HG03432 (cell line): ENCODE results near the gene TRAPPC6A.

Experiments used
- ATAC-seq: cut with Tn5 transposase; IDR thresholded peaks from one replicate; pipeline ENCODE4 v1.9.1; 2021; ENCODE audit warnings: mild to moderate bottlenecking, moderate library complexity; ENCODE audit not compliant: unreplicated experiment

The TRAPPC6A gene

DNA sequence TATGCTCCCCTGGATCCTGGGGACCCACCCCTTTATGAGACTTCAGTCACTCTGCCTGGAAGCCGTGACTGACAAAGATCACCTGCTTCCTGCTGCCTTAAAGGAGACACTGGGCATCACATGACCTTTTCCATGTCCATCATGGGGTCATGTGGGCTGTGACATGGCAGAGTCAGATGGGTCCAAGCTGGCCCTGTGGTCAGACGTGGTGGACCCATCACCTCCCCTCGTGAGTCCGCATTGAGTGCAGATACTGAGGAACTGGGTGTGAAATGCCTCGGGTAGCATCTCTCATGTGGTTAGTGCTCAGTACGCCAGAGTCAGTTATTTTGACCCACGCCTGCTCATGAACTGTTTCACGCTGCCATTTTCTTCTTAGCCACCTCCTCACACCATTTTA lies 44.4 kb downstream of the TRAPPC6A start:
- no peak for ATAC-seq

DNA sequence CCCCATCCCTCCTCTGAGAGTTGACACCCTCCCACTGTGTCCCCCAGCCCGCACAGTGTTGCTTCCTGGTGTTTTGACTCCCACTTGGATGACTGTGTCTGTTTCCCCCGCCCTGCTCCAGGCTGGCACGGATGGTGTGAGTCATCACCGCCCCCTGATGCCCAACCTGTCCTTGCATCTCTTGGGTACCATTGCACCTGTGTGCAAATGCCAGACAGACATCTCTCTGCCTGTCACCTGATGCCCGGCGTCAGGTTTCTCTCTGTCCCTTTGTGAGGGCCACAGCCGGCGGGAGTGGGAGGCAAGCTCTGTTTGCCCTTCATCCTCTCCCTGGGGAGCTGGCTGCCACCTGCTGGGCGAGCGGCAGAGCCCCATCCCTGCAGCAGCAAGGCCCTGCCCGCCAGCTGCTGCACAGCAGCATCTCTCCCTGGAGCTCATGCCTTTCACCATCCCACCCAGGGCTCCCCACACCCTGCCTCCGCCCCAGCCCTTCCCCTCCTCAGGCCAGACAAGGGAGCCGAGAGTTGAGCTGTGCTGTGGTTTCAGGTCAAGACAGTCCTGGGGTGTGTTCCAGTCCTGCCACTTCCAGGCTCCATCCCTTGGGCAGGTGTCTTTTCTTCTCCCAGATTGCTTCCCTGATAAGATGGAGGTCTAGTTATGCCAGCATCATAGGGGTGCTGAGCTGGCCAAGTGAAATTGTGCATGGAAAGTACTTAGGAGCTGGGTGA lies 47.0 kb downstream of the TRAPPC6A start:
- no peak for ATAC-seq

DNA sequence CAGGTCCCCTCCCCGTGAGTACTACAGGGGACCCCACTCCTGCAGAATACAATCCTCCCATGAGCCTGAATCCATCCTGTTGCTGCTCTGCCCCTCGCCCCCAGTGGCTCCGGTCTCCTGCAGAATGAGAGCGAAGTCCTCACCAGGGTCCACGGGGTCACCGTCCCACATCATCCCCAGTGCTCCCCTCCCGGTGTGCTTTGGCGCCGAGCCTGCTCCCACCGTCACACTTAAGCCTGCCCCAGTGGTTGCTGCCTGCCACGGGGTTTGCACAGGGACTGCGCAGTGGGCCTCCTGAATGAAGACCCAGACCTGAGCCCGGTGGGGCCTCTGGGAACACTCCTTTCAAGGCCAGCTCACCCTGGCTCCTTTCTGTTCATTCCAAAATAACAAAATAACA lies 47.8 kb downstream of the TRAPPC6A start:
- no peak for ATAC-seq

DNA sequence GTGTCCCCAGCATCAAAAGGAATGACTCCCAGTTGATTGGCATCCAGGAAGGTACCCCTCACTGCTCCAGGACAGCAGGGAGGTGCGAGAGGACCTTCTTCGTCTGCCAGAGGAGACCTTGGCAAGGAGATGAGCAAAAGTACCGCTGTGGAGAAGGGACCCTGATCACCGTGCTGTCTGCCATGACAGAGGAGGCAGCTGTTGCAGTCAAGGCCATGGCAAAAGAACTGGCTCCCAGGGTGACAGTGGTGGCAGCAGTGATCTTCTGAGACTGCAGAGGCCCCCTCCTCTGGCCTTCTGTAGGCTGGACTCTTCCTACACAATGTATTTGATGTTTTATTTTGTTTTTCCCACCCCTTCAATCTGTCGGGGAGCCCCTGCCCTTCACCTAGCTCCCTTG lies 49.2 kb downstream of the TRAPPC6A start:
- no peak for ATAC-seq

DNA sequence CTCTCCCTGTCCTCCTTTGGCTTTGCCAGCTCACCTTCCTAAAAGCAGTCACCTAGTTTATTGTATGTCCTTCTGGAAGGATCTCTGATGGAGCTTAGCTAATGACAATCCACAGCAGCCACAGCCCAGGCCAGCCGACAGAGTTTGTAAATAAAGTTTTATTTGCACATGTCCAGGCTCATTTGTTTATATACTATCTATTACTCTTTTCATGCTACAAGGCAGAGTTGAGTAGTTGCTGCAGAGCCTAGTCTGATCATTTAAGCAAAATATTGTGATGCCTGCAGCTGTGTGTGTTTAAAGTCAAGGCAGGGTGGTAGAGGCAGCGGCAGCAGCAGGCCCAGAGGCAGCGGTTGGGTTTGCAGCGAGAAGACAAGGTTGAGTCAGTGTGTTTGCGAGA lies 49.9 kb downstream of the TRAPPC6A start:
- no peak for ATAC-seq

DNA sequence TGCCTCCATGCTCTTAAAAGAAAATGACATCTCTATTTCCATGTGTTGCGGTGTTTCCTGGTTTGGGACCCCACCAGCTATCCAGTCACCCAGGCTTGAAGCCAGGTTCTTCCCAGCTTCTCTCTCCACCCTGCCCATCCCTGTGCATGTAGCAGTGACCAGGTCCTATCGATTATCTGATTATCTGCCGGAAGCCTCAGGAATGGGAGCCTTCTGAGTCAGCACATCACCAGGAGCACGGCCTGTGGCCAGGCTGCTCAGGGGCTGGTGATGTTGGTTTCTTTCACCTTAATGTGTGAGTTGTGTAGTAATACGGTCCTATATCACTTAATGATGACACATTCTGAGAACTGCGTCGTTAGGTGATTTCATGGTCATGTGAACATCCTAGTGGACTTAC lies 51.4 kb downstream of the TRAPPC6A start:
- no peak for ATAC-seq

DNA sequence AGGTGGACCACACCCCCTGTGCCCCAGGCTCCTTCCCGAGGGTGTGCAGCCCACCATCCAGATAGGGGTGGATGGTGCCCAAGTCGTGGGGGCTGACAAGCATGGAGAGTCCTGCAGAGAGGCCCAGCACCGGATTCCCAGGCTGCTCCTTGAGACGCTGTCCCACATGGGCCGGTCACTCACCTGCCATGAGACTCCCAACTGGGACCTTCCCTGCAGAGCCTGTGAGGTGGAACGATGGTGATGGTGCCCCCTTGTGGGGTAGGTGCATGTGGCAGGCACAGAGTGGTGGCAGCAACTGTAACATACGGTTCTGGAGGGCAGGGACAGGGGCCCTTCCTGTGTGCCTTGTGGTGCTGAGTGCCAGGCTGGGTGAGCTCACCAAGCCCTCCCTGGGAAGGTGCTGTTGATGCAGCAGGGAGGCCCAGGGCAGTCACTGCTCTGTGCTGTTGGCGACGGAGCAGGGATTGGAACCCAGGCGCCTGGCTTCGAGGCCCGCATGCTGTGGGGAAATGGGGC lies 52.0 kb downstream of the TRAPPC6A start:
- no peak for ATAC-seq

DNA sequence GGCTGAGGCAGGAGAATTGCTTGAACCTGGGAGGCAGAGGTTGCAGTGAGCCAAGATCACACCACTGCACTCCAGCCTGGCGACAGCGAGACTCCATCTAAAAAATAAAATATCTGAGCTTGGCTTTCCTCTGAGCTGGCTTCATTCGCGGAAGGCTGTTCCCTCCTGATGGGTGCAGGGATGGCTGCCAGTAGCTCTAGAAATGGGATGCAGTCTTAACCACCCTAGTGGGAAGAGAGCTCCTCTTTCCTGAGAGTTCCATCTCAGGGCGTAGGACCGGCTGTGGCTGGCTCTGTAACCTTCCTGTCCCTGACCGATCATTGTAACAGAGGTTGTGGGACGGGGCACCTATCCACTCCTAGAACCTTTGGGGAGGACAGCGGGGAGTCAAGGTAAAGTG lies 52.7 kb downstream of the TRAPPC6A start:
- no peak for ATAC-seq

DNA sequence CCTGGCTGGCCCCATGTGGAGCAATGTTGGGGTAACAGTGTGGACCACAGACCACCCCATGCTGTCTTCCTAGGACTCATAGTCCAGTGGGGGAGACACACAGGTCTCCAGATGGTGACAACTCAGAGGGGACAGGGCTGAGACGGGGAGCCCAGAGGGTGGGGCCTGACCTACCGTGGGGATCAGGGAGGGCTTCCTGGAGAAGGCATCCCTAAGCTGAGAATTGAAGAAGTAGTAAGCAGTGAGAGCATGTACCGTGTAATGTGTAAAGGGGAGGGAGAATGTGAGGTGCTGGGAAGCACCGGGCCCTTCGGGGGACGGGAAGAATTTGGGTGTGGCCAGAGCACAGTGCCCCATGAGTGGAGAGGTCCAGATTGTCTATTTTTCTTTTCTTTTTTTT lies 54.0 kb downstream of the TRAPPC6A start:
- no peak for ATAC-seq

DNA sequence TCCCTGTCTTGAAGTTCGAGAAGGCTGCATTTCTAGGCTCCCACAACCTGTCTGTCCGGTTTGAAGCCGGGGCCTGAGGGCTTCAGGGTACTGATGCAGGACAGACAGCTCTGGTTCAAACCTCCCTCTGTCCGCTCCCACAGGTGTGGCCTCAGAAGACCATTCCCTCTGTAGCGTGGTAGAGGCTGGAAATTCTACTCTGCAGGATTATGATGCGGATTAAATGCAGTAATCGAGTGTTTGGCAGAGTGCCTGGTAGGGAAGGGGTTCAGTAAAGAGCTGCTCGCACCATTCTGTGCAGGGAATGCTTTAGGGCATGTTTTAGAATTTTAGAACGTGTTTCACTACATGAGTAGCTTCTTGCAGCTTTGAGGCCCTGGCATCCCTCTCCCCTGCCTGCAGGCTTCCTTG lies 54.6 kb downstream of the TRAPPC6A start:
- ATAC-seq, result no peak

DNA sequence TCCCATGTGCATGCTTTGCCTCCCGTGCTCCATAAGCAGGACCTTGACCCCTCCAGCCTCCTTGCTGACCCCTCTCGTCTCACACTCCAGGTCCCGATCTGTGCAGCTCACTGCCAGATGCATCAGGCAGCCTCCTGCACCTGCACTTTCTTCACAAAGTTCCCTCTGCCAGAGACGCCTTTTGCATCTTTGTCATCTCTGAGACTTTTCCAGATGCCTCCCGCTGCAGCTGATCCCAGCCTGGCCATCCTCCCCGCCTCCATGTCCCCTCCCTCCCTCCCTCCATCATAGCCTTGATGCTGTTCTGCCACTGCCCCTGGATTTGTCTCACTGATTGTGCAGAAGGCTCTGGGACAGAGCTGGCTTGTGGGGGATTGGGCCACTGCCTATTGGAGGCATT lies 55.2 kb downstream of the TRAPPC6A start:
- ATAC-seq, result no peak

DNA sequence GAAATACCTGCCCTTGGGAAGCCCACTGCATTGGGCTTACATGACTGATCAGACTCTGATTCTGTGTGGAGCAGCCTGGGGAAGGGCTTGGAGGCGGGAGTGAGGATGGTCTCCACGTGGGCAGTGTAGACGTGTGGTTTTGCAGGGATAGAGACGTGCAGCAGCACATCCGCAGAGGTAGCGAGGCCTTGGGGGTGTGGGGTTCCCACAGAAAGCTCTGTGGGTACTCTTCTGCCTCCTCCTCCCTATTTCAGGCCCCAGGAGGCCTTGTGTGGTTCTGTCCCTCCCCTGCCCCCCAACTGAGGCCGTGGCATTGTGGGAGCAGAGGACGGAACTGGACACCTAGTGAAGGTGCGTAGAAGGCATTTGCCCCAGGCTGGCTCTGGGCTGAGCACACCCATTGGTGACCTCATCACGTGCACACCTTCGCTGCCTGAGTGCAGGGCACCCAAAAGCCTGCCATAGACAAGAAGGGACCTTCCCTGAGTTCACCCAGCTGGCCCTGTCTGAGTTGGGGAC lies 56.2 kb downstream of the TRAPPC6A start:
- no peak for ATAC-seq

DNA sequence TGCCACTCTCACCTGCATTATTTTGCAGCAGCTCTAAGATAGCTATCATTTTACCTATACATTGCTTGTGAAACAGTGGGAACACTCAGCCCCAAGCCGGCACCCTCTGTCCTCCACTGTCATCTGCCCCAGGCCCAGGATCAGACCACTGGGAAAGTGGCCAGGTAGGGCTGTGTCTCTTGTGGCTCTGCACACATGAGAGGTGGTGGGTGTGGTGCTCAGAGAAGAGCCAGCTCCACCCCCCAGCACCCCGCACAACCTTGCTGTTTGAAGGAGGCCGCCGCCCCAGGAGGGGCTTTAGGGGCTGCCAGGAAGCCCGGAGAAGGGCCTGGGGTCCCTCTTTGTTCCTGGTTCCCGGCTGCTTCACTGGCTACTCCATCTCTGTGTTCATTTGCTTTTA lies 58.5 kb downstream of the TRAPPC6A start:
- ATAC-seq, result no peak

DNA sequence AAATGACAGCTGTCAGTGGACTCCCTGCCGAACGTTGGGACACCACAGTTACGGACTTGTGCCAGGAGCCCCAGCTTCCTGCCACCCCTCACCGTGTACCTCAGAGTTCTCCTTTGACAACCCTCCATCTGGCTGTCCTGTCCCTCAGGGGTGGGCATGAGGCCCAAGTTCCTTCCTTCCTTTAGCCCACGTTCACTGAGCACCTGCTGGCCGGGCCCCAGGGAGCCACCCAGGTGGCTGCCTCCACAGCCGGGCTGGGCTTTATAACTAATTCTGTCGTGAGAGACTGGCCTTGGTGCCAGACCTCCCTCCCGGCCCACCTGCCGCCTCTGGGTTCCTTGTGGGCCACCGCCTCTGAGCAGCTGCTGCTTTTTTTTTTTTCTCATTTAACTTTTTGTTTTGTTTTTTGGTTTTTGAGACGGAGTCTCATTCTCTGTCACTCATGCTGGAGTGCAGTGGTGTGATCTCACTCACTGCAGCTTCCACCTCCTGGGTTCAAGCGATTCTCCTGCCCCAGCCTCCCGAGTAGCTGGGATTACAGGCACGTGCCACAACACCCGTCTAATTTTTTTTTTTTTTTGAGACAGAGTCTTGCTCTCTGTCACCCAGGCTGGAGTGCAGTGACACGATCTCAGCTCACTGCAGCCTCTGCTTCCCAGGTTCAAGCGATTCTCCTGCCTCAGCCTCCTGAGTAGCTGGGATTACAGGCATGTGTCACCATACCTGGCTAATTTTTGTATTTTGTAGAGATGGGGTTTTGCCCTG lies 59.3 kb downstream of the TRAPPC6A start:
- peak; percentile 43 for ATAC-seq

DNA sequence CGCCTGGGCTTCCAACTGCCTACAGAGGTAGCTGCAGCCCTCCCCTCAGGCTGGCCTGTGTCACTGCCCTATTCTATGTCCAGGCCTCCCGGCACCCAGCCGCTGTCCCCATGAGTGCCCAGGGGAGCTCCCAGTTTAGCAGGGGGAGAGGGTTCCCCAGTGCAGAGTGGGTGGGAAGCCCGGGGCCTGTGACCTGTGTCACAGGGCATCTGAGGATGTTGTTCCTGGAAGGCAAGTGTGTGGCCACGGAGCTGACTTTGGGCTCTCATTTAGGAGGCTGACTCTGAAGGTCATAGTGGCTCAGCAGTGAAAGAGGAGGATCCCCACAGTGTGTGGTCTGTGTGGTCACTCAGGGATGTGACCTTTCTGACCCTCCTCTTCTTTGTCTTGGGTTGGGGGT lies 59.9 kb downstream of the TRAPPC6A start:
- peak; percentile 7 for ATAC-seq

DNA sequence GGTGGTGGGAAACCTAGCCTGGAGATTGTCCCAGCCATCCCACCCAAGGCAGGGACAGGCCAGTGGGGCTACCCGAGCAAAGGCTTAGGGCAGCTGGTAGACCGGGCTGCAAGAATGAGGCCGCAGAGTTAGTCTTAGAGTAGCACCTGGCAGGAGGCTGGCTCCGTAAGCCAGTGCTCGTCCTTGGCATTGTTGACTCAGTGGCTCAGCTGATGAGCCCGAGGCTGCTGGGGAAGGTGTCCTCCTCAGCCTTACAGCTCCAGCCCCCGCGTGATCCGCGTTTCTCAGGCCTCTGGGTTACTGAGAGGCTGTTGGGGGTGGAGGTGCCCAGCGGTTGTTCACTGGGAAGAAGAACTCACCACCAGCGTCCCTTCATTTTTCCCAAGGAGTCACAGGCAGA lies 60.4 kb downstream of the TRAPPC6A start:
- no peak for ATAC-seq

DNA sequence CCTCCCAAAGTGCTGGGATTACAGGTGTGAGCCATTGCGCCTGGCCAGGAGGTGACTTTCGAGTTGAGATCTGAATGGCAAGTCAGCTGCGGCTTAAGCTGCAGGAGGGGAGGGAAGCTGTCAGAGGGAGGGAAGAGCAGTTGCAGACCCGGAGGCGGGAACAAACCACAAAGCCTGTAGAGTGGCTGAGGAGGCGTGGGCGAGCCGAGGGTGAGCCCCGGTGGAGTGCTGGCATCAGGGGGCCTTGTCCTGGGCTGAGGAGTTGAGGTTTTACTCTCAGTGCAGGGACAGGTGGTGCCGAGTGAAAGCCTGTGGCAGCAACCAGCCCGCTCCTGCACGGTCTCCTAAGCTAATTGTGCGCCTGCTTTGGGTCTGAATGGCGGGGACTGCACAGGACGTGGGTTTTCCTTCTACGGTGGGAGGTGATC lies 60.9 kb downstream of the TRAPPC6A start:
- ATAC-seq, result no peak

DNA sequence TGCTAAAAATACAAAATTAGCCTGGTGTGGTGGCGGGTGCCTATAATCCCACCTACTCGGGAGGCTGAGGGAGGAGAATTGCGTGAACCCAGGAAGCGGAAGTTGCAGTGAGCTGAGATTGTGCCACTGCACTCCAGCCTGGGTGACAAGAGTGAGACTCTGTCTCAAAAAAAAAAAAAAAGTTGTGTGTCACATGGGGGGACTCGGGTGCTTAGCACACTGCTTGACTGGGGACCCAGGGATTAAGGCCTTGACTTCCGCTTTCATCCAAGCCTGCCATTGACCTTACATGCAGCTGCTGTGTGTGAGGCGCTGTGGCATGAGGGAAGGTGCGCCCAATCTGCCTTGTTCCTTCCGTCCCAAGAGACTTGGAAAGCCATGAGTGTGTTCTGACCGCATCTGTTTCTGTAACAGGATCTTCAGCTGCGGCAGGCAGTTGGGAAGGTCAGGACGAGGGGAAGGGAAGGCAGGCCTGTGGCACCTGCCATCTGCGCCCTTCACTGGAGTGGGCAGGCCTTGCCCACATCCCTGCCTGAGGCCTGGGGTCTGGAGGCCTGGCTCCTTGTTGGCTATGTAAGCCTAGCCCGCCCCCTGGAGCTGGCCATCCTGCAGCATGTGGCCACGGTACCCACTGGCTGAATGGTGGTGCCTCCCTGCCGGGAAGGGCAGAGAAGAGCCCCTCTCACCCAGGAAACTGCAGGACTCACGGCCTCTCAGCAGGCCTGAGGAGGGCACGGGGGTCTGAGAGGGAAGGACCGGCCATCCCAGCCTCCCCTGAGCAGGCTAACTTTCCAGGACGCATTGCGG lies 62.0 kb downstream of the TRAPPC6A start:
- ATAC-seq, result no peak

DNA sequence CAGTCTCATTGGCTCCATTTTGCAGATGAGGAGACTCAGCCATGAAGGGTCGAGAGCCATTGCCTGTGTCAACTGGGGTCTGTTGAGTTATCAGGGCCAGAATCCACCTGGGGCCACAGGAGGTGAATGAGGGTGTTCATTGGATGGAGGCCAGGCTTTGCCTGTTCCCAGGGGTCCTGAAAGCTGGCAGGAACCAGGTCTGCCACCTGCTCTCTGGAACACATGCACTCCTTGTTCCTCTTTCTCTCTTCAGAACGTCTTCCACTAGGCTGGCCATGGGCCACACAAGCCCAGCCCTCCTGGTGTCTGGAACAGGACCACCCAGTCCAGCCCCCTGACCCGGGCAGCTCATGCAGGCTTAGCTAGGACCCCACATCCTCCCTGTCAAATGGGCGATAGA lies 63.9 kb downstream of the TRAPPC6A start:
- ATAC-seq, result no peak

DNA sequence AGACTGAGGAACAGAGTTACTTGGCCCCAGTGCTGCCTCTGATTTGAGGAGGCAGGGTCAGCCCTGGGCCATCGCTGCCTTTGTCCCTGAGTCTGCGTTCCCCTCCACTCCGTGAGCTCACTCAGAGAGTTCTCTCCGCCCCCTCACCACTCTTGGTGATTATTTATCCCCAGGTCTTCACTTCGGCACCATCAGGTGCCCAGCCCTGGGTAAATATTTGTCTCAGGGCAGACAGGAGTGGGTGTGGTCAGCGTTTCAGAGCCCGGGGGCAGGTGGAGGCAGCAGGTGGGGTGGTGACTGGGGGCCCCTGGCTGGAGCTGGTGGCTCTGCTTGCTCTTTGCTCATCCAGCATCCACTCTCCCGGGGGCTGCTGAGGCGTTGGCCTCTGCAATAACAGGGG lies 64.4 kb downstream of the TRAPPC6A start:
- ATAC-seq, result no peak
